ENCODE data around the gene NPC2. TPM values are rescaled to one million over a fixed set of nuclear protein-coding genes. Genes with fewer than 3 reads are reported as not detected.

The NPC2 gene
- total RNA-seq, 1 experiment from 2014 or later: 137 TPM

DNA sequence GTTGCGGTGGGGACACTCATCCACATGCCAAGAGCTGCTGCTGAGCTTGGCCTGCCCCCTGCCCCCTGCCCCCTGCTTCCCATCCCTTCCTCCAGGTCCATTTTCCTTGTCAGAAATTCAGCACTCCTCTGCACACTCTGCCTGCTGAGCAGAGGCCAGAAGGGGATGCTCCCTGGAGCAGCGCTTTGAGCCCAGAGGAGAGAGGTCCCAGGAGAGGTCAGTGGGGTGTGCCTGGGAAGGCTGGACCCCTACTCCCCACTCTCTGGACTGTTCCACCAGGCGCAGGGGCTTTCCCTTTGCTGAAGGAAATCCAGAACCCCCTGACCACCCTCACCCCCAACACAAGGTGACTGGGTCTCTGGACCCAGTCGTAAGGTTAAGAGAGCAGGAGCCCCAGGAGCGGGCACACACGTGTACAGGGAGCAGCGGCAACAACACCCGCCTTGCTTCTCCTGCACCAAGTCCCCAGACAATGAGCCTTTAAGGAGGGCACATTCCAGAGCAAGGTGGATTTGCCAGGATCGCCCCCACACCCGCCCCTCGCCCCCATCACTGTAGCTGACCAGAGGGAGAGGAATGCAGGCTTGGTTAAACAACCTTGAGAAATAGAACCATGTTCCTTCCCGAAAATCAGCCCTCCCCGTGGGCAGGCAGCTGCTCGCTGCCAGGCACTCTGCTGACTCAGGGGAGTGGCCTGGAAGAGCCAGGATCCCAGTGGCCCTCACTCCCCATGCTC, 31.1 kb upstream of the NPC2 start:
- no peak overlapping the region for H3K18ac ChIP-seq (ENCODE audit: insufficient read length, low read depth, low read length)
- no peaks in the 10 kb centered on the region for H3K79me1 ChIP-seq (ENCODE audit: insufficient read depth, low read depth, low read length, poor library complexity, severe bottlenecking)
- H2BK15ac ChIP-seq (ENCODE audit: low read depth, low read length): no peak overlapping the region
- no peak overlapping the region for H2BK20ac ChIP-seq (ENCODE audit: low read depth, low read length, poor library complexity, severe bottlenecking)
- no peak overlapping the region for H4K5ac ChIP-seq (ENCODE audit: insufficient read length, low read depth, low read length)
- H3K27ac ChIP-seq (ENCODE audit: insufficient read length, low read depth, low read length): no peak overlapping the region
- no peak overlapping the region for H3K23ac ChIP-seq (ENCODE audit: insufficient read length, low read depth, low read length)
- H3K27me3 ChIP-seq (ENCODE audit: insufficient read depth, low read length): no peaks in the 10 kb centered on the region
- no peak overlapping the region for H3T11ph ChIP-seq (ENCODE audit: low read length)
- no peak overlapping the region for H4K8ac ChIP-seq (replicated peaks; ENCODE audit: insufficient read length, low read depth, low read length)
- no peaks in the 10 kb centered on the region for H3K23me2 ChIP-seq (ENCODE audit: insufficient read length, low read depth, low read length, poor library complexity, severe bottlenecking)
- H2AFZ ChIP-seq (ENCODE audit: low read length): no peak overlapping the region
- no peak overlapping the region for H3K27ac Mint-ChIP-seq
- no peak for DNase-seq
- no peak overlapping the region for H2BK12ac ChIP-seq (ENCODE audit: insufficient read length, low read depth, low read length)
- no peak overlapping the region for H2BK120ac ChIP-seq (ENCODE audit: low read depth, low read length, poor library complexity, severe bottlenecking)
- no peaks in the 10 kb centered on the region for H3K9me3 Mint-ChIP-seq
- H3K9me3 ChIP-seq (ENCODE audit: control insufficient read depth, low read depth, low read length): no peaks in the 10 kb centered on the region
- no peak overlapping the region for H2BK5ac ChIP-seq (ENCODE audit: insufficient read length, low read length)
- no peak overlapping the region for H3K4me3 Mint-ChIP-seq
- H3K27me3 Mint-ChIP-seq (ENCODE audit: low read depth): peaks cover 6% of the 10 kb centered on the region
- no peak overlapping the region for H3K56ac ChIP-seq (ENCODE audit: insufficient read length, low read depth, low read length)
- H3K4me2 ChIP-seq (ENCODE audit: insufficient read depth, insufficient read length, low read length): no peak overlapping the region
- no peak overlapping the region for H2AK5ac ChIP-seq (ENCODE audit: insufficient read length, low read length)
- no peaks in the 10 kb centered on the region for H3K4me1 ChIP-seq (ENCODE audit: insufficient read depth, low read length)
- H3K36me3 Mint-ChIP-seq (ENCODE audit: insufficient read depth in 1 of 3, low read depth in 3 of 3): no peaks in the 10 kb centered on the region
- peaks cover 14 to 21% of the 10 kb centered on the region in 2 experiments for H3K4me1 Mint-ChIP-seq
- H3K79me2 ChIP-seq (ENCODE audit: insufficient read depth, low read length): no peaks in the 10 kb centered on the region
- H3K9ac ChIP-seq (ENCODE audit: extremely low read depth, insufficient read length, low read length): no peak overlapping the region
- no peak overlapping the region for H3K4ac ChIP-seq (ENCODE audit: low read depth, low read length)
- H4K91ac ChIP-seq (ENCODE audit: insufficient read length, low read depth, low read length): no peak overlapping the region
- no peak overlapping the region for H3K14ac ChIP-seq (ENCODE audit: insufficient read depth, low read length)
- TF ChIP-seq, protein P1, sequence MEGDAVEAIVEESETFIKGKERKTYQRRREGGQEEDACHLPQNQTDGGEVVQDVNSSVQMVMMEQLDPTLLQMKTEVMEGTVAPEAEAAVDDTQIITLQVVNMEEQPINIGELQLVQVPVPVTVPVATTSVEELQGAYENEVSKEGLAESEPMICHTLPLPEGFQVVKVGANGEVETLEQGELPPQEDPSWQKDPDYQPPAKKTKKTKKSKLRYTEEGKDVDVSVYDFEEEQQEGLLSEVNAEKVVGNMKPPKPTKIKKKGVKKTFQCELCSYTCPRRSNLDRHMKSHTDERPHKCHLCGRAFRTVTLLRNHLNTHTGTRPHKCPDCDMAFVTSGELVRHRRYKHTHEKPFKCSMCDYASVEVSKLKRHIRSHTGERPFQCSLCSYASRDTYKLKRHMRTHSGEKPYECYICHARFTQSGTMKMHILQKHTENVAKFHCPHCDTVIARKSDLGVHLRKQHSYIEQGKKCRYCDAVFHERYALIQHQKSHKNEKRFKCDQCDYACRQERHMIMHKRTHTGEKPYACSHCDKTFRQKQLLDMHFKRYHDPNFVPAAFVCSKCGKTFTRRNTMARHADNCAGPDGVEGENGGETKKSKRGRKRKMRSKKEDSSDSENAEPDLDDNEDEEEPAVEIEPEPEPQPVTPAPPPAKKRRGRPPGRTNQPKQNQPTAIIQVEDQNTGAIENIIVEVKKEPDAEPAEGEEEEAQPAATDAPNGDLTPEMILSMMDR (conservative IDR thresholded peaks at IDR 0.05): no peak
- no peaks in the 10 kb centered on the region for H4K20me1 ChIP-seq (ENCODE audit: control insufficient read depth, insufficient read depth, insufficient read length)
- no CpG with 5 or more reads among the region's 14 CpGs for WGBS (ENCODE audit: extremely low coverage, insufficient read length, low lambda C conversion rate)
